ENCODE results near the gene PAX6.

PAX6 gene

DNA sequence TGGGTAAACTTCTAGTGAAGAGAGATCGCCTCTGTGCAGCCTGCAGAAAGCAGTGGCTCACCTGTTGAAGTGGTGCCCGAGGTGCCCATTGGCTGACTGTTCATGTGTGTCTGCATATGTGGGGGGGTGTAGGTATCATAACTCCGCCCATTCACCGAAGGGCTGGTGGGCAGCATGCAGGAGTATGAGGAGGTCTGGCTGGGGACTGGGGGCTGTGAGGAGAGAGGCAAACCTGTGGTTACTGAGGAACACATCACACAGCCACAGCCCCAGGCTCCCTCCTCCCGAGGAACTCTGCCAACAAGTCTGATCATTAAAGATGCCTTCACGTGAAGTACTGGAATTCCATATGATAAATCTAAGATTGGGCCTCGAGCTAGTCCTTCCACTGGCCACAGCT lies 20.5 kb downstream of the PAX6 start:
- TF ChIP-seq, protein P1, sequence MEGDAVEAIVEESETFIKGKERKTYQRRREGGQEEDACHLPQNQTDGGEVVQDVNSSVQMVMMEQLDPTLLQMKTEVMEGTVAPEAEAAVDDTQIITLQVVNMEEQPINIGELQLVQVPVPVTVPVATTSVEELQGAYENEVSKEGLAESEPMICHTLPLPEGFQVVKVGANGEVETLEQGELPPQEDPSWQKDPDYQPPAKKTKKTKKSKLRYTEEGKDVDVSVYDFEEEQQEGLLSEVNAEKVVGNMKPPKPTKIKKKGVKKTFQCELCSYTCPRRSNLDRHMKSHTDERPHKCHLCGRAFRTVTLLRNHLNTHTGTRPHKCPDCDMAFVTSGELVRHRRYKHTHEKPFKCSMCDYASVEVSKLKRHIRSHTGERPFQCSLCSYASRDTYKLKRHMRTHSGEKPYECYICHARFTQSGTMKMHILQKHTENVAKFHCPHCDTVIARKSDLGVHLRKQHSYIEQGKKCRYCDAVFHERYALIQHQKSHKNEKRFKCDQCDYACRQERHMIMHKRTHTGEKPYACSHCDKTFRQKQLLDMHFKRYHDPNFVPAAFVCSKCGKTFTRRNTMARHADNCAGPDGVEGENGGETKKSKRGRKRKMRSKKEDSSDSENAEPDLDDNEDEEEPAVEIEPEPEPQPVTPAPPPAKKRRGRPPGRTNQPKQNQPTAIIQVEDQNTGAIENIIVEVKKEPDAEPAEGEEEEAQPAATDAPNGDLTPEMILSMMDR (IDR thresholded peaks at IDR 0.05; ENCODE audit: low read depth, low read length), result no peak
- no peak for DNase-seq
- H3K36me3 ChIP-seq, result no peaks in the 10 kb centered on the region
- no peak overlapping the region for H3K4me3 ChIP-seq (ENCODE audit: low read depth, low read length)
- H3K9me3 ChIP-seq, result no peaks in the 10 kb centered on the region
- no peaks in the 10 kb centered on the region for H3K4me1 ChIP-seq
- no peaks in the 10 kb centered on the region for H3K27me3 ChIP-seq

GRCh38 chr11:31788085-31788484 lies 23.0 kb downstream of the PAX6 start:
- no peak for DNase-seq
- TF ChIP-seq, protein P1 (IDR thresholded peaks at IDR 0.05; ENCODE audit: low read depth, low read length), result no peak
- Histone ChIP-seq H3K4me1 (no peaks in the 10 kb centered on the region), H3K36me3 (no peaks in the 10 kb centered on the region), H3K9me3 (no peaks in the 10 kb centered on the region), H3K27me3 (no peaks in the 10 kb centered on the region), H3K4me3 (ENCODE audit: low read depth, low read length) (no peak overlapping the region)

- no peaks in the 10 kb centered on the region for H3K4me1 ChIP-seq
- no peaks in the 10 kb centered on the region for H3K27me3 ChIP-seq
- TF ChIP-seq, protein P1 (IDR thresholded peaks at IDR 0.05; ENCODE audit: low read depth, low read length), result no peak
- no peak for DNase-seq
- H3K36me3 ChIP-seq, result no peaks in the 10 kb centered on the region
- H3K4me3 ChIP-seq (ENCODE audit: low read depth, low read length), result no peak overlapping the region
- H3K9me3 ChIP-seq, result no peaks in the 10 kb centered on the region
Measured at GRCh38 chr11:31786996-31787685, 24.0 kb downstream of the PAX6 start.

- no peaks in the 10 kb centered on the region for H3K4me1 ChIP-seq
- no peaks in the 10 kb centered on the region for H3K27me3 ChIP-seq
- H3K4me3 ChIP-seq (ENCODE audit: low read depth, low read length), result no peak overlapping the region
Measured at GRCh38 chr11:31784611-31785010, 26.5 kb downstream of the PAX6 start.

GRCh38 chr11:31783252-31783651 lies 27.9 kb downstream of the PAX6 start:
- H3K4me1 ChIP-seq, result no peaks in the 10 kb centered on the region
- no peak overlapping the region for H3K4me3 ChIP-seq (ENCODE audit: low read depth, low read length)

More at GRCh38 chr11:31784611-31785010, 26.5 kb downstream of the PAX6 start:
- no peaks in the 10 kb centered on the region for H3K36me3 ChIP-seq
- no peak for DNase-seq
- TF ChIP-seq, protein P1 (IDR thresholded peaks at IDR 0.05; ENCODE audit: low read depth, low read length), result no peak
- no peaks in the 10 kb centered on the region for H3K9me3 ChIP-seq

DNA sequence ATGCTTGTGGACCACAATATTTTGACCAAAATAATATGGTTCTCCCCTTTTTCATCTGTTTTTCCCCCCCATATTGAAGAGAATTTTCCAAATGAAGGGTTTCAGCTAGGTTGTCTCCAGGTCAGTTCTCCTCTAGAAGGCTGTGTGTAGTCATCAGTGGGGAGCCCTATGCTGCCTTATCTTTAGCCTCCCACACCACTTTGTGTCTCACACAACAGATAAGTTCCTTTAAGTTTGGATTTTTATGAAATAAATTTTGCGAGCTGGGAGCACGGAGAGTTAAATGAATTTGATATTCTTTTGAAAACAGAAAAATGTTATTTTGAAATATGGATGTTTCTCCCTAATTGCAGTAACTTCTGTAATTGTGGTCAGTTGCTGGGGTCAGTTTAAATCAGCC lies 28.9 kb downstream of the PAX6 start:
- Histone ChIP-seq H3K9me3 (no peaks in the 10 kb centered on the region), H3K4me1 (no peaks in the 10 kb centered on the region), H3K36me3 (no peaks in the 10 kb centered on the region), H3K27me3 (no peaks in the 10 kb centered on the region), H3K4me3 (ENCODE audit: low read depth, low read length) (no peak overlapping the region)
- TF ChIP-seq, protein P1 (IDR thresholded peaks at IDR 0.05; ENCODE audit: low read depth, low read length), result no peak
- DNase-seq, result no peak

More at GRCh38 chr11:31783252-31783651, 27.9 kb downstream of the PAX6 start:
- DNase-seq, result no peak
- no peaks in the 10 kb centered on the region for H3K27me3 ChIP-seq
- no peaks in the 10 kb centered on the region for H3K9me3 ChIP-seq
- no peaks in the 10 kb centered on the region for H3K36me3 ChIP-seq
- TF ChIP-seq, protein P1 (IDR thresholded peaks at IDR 0.05; ENCODE audit: low read depth, low read length), result no peak
